Omental fat pad (tissue), 4 donors: ENCODE measurements around the gene ADRB2. TPM values are rescaled to one million over a fixed set of nuclear protein-coding genes. Genes with fewer than 3 reads are reported as not detected.

Source experiments
- ATAC-seq: fragments of 150-250 bp; one replicate; pipeline ENCODE4 v1.9.1; 2016; ENCODE audit warnings: mild to moderate bottlenecking, moderate library complexity; ENCODE audit not compliant: low FRiP score
- DNase-seq: peaks from one replicate; pipeline ENCODE4 v3.0.0-alpha.2; 2019; ENCODE audit warnings: low spot score
- CTCF ChIP-seq, 3 donors: fragments of 450-650 bp; IDR thresholded peaks; one replicate each; pipeline ENCODE4 v1.5.1; 2016 to 2017; ENCODE audit warnings: antibody characterized with exemption in 3 of 3, mild to moderate bottlenecking in 3 of 3, moderate library complexity in 2 of 3
- total RNA-seq, 4 donors: library from RNA; depleted of rRNA; stranded (reverse); fragments of >200 nt; gene quantifications; one replicate each; pipeline ENCODE4 v1.1.0, GENCODE V29; 2016

ADRB2 gene
- total RNA-seq, 4 donors from 2014 or later = 20.5 to 68.7 (median 37.4) TPM

DNA sequence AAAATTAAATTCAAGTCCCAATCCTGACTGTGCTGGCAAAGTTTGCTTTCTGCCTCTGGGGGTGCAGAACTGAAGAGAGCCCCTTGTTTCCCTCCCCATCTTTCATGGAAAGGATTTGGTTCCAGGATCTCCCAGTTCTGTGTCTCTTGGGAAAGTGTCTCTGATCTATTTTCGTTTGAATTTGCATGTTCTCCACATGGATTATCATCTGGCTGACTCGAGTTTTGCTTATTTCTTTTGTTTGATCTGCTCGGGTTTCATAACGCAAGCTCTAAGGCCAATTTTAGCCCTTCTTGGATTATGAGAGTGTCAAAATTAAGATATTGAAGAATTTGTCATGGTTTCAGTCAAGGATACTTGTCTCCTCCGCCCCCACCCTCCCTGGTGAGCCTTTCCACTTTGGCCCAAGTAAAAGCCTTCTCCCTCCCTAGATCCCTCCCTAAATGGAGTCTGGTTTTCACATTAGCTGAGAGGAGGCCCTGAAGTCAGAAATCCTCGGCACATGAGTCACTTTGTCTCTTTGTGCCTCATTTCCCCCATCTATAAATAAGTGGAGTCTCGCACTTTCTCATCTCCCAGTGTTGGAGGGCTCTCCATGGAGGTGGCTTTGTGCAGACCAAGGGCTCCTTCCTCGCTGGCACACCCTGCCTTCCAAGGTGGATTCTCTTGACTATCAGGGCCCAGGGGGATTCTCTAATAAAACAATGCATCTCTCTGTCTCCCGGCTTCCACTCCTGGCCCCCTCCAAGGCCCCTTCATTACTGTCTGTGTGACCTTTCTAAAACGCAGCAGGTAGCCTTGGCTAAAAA is 17.3 kb downstream of the ADRB2 start:
- DNase-seq = no peak
- TF ChIP-seq CTCF (IDR thresholded peaks at IDR 0.05) = no peak
- no peak for ATAC-seq

GRCh38 chr5:148844433-148845280 is 18.2 kb downstream of the ADRB2 start:
- no peak for ATAC-seq
- TF ChIP-seq CTCF (IDR thresholded peaks at IDR 0.05) = no peak
- no peak for DNase-seq

- DNase-seq = no peak
- no peak for ATAC-seq
- no peak for TF ChIP-seq CTCF (IDR thresholded peaks at IDR 0.05)
These were observed 20.5 kb downstream of the ADRB2 start for GRCh38 chr5:148846930-148847329.

GRCh38 chr5:148847456-148847855 is 21.0 kb downstream of the ADRB2 start:
- TF ChIP-seq CTCF (IDR thresholded peaks at IDR 0.05) = no peak
- DNase-seq (no peak), ATAC-seq (no peak)

DNA sequence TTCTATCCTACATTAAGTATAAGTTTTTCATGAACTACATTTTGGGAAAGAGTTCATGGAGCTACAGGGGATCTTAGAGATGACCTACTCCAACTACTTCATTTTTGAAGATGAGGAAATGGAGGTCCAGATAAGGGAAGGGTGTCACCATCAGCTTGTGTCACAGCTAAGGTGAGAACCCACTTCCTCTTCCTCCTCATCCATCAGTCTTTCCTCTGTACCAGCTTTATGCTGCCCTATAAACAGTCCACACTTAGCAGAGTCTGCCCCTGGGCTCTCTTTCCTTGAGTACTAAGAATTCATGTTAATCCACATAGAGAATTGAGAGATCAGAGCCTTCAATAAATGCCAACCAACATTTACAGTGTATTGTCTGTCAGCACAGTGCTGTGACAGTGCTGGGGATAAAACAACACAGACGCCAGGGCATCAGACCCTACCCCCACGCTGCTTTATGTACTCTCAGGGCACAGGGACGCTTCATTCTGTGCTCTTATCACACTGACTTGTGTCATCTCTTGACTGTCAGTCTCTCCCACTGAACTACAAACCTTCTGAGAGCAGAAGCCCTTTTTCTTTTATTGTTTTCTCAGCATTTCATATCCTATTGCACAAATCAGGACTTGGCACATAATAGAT is 22.1 kb downstream of the ADRB2 start:
- no peak for DNase-seq
- no peak for TF ChIP-seq CTCF (IDR thresholded peaks at IDR 0.05)
- ATAC-seq = no peak

DNA sequence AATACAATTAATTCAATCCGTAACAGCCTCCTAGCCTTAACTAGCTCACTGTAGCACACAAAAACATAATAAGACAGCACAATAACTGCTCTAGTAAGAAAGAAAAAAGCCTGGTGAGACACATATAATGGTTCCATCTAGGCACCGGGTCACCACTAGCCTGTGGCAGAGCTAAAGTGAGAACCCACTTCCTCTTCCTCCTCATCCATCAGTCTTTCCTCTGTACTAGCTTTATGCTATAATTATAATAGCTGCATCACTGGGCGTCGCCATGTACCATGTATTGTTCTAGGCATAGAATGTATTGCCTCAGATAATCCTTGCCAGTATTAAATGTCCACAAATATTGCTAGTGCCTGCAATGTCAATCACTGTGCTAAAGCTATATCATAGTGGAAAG is 23.1 kb downstream of the ADRB2 start:
- ATAC-seq (no peak), DNase-seq (no peak)
- no peak for TF ChIP-seq CTCF (IDR thresholded peaks at IDR 0.05)
